Epithelial cell of esophagus (primary cell): ENCODE measurements around the gene JMJD6.
A peak's percentile ranks its signal among the peaks of the same experiment; 100 is the strongest.
"Not testable (repeated sequence)": the region's sequence is repeated elsewhere in the genome, so short reads cannot be mapped to it uniquely, and the experiment has no call there.

ENCODE experiments used
- DNase-seq: peaks from one replicate; pipeline ENCODE4 v3.0.0; 2010; ENCODE audit warnings: low read depth
- H3K4me3 ChIP-seq: 2 replicates; pipeline ENCODE4 v1.5.1; 2011; ENCODE audit warnings: mild to moderate bottlenecking, low read length, control low read depth
- CTCF ChIP-seq: IDR thresholded peaks from 2 replicates; pipeline ENCODE4 v1.5.1; 2011; ENCODE audit warnings: low read depth, mild to moderate bottlenecking, low read length, control low read depth, inconsistent platforms; ENCODE audit not compliant: insufficient read depth; ENCODE audit errors: missing control alignments

Gene JMJD6

GRCh38 chr17:76727745-76728456 is 1.5 kb upstream of the JMJD6 start:
- peak overlapping the region; percentile 83 for H3K4me3 ChIP-seq
- DNase-seq: no peak
- TF ChIP-seq CTCF: no peak

DNA sequence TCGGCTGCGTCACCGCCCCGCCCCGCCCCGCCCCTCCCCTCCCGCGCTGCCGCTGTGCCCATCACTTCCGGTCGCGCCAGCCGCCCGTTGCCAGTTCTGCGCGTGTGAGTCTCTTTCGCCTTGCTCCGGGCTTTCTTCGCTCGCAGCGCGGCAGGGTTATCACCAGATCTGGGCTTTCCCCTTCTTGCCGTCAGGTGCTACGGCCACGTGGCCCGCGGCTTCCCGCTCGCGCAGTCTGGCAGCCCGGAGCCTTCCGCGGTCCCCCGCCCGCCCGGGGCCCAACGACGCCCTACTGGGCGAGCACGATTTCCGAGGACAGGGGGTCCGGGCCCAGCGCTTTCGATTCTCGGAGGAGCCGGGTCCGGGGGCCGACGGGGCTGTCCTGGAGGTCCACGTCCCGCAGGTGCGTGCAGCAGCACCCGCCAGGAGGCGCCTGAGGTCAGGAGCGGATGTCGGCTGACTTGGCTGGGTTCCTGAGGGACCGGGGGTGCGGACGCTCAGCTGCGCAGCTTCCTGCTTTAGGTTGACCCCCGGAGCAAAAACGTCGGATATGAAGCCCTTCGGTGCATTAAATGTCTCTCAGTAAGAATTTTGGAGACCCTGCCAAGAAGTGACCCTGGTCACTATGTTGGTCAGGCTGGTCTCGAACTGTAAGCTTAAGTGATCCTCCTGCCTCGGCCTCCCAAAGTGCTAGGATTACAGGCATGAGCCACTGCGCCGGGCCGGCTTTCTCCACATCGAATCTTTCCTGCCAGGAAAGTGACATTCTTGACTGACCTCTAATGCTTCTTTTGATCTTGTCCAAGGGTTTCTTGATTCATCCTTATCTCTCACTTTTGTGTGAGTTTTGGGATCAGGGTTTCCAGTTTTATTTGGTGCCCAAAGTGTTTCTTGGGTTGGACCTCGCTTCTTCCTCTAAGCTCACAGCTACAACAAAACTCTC is 641 bp upstream of the JMJD6 start, which contains the start of gene METTL23:
TSS of gene METTL23 (plus strand) at position 64 of the 943 bp plus-strand sequence. CDS start 2,872 bp downstream, outside the sequence.
- peak; percentile 67 for TF ChIP-seq CTCF
- H3K4me3 ChIP-seq: peak within 1 kb of the TSS; percentile 83
- peak; percentile 74 for DNase-seq

DNA sequence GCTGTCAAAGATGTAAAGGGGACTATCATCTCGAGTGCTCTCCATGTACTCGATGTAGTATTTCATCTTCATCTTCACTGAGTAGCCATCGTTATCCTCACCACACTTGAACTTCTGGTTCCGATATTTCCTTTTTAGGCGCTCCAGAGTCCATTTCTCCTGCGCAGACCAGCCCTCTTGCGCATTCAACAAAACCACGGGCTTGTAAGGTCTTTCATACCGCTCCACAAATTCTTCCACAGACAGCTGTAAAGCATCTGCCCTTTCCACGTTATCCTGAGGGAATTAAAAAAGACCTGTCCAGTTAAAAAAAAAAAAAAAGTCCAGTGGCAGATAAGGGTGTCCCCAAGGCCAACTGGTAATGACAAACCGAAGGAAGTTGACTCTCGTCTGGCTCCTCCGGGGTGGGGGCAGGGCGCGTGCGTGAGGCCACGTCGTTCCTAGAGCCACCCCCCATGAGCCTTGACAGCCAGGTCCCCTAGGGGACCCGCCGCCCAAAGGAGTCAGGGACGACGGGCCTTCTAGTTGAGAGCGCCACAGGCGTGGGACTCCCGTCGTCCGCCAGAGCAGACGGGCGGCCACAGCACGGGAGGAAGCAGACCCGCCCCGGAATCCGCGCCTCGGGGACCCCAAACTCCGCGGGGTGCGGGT is 701 bp downstream of the JMJD6 start:
- peak overlapping the region; percentile 78 for H3K4me3 ChIP-seq
- DNase-seq: peak; percentile 39
- no peak for TF ChIP-seq CTCF

DNA sequence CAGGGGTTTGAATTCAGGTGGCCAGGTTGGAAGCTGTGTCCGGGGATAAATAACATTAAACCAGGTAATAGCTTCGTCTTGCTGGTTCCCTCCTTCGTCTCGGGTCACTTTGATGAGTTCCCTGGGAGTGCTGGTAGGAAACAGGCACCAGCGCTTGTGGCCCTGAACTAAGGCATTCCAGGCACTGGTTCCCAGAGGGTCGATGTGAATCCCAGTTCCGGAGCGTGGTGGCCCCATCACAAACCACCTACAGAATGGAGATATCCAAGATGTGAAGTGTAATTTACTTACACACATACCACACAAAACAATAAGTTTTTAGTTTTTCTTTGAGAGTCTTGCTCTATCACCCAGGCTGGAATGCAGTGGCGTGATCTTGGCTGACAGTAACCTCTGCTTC is 2.6 kb downstream of the JMJD6 start:
- TF ChIP-seq CTCF: no peak
- no peak overlapping the region for H3K4me3 ChIP-seq
- no peak for DNase-seq

DNA sequence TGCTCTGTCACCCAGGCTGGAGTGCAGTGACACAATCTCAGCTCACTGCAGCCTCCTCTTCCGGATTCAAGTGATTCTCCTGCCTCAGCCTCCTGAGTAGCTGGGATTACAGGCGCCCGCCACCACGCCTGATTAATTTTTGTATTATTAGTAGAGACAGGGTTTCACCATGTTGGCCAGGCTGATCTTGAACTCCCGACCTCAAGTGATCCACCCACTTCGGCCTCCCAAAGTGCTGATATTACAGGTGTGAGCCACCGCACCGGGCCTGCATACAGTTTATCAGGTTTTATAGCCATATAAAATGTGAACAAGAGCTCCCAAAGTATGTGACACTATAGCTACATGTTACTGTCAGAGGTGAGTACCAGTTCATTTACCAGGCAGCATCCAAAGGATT is 3.4 kb downstream of the JMJD6 start:
- DNase-seq, H3K4me3 ChIP-seq: not testable (repeated sequence)

- TF ChIP-seq CTCF: no peak
- DNase-seq: no peak
- no peak overlapping the region for H3K4me3 ChIP-seq
Observed at GRCh38 chr17:76722279-76722678, 4.1 kb downstream of the JMJD6 start.

DNA sequence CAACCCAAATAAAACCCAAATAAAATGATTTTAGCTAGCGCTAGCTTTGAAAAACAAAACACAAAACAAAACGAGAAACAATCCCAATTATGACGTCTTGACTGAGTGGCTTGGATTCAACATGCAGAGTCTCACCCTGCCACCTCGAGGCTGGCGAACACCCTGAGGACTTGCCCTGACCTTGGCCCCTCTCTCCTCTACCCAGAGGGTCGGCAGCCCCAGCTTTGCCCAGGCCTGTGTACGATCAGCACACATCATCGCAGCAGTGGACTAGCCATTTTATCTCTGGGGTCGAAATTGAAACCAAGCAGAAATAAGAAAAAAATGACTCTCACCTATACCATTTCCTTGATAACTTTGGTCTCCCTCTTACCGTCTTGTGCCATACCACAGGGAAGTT is 4.9 kb downstream of the JMJD6 start:
- TF ChIP-seq CTCF: no peak
- no peak overlapping the region for H3K4me3 ChIP-seq
- no peak for DNase-seq
